K562 (cell line): ENCODE measurements around the gene KRT80. TPM values are rescaled to one million over a fixed set of nuclear protein-coding genes. Genes with fewer than 3 reads are reported as not detected.

Experiments used
- ATAC-seq: fragments of 200-7000 bp; cut with Tn5 transposase; 3 replicates; pipeline ENCODE4 v1.9.1; 2020; ENCODE audit warnings: moderate library complexity
- BruUV-seq: library from RNA; stranded (reverse); fragments of 400-500 nt; replicated peaks from 2 replicates; lab custom pipeline; 2021; lab: Mats Ljungman, UMichigan
- CTCF ChIA-PET: fragments of 300-600 bp; formaldehyde crosslinking; extraction: SDS; loops from one replicate; lab custom pipeline; 2021; ENCODE audit warnings: low intra/inter-chr PET ratio; lab: Yijun Ruan, JAX
- POLR2A ChIA-PET: fragments of 300-600, 350-650 bp; sonication (Branson Sonifier 250); formaldehyde crosslinking; extraction: SDS; loops from one replicate; lab custom pipeline; 2021; ENCODE audit warnings: antibody characterized with exemption, inconsistent platforms; lab: Yijun Ruan, JAX
- DNase-seq, 4 experiments: peaks; one replicate each; pipeline versions ENCODE4 v3.0.0 to v3.0.0-alpha.2; 2011 to 2018; ENCODE audit warnings: low spot score in 3 of 4, mixed read lengths in 3 of 4; ENCODE audit errors: extremely low read depth in 1 of 4
- FAIRE-seq: peaks from 2 replicates; lab custom pipeline; 2011; peaks lifted over from hg19 to GRCh38; lab: Jason Lieb, UNC
- H2AFZ ChIP-seq: 2 replicates; pipeline ENCODE4 v1.6.0; 2011; ENCODE audit warnings: low read depth, low read length, control low read depth, inconsistent platforms
- H3K27ac ChIP-seq: fragments of 200-600 bp; 3 replicates; pipeline ENCODE4 v1.8.0; 2011; ENCODE audit warnings: low read depth, mild to moderate bottlenecking, control low read depth, inconsistent platforms, low read length, moderate library complexity, mixed read lengths; ENCODE audit errors: extremely low read depth
- H3K27me3 ChIP-seq, 2 experiments: fragments of 300-600 bp in 1 of 2; 2 replicates in 1 of 2; 3 replicates in 1 of 2; pipeline versions ENCODE4 v1.6.0 to v1.8.0; 2011; ENCODE audit warnings: inconsistent platforms in 2 of 2, low read length in 2 of 2, mild to moderate bottlenecking in 1 of 2, mixed read lengths in 1 of 2, moderate library complexity in 1 of 2; ENCODE audit not compliant: control insufficient read depth in 2 of 2, insufficient read depth in 2 of 2
- H3K36me3 ChIP-seq: fragments of 300-600 bp; 3 replicates; pipeline ENCODE4 v1.8.0; 2011; ENCODE audit warnings: mild to moderate bottlenecking, low read length, inconsistent platforms; ENCODE audit not compliant: control insufficient read depth, insufficient read depth
- H3K4me1 ChIP-seq, 2 experiments: fragments of 200-600 bp in 1 of 2; replicated peaks in 1 of 2; 2 replicates in 1 of 2; 3 replicates in 1 of 2; pipeline versions ENCODE4 v1.5.1 to v1.8.0; 2011; ENCODE audit warnings: inconsistent platforms in 2 of 2, low read length in 2 of 2, mild to moderate bottlenecking in 1 of 2, mixed read lengths in 1 of 2, moderate library complexity in 1 of 2; ENCODE audit not compliant: control insufficient read depth in 2 of 2, insufficient read depth in 2 of 2
- H3K4me2 ChIP-seq: 2 replicates; pipeline ENCODE4 v1.6.1; 2011; ENCODE audit warnings: low read length, control low read depth, inconsistent platforms, mixed read lengths; ENCODE audit not compliant: insufficient read depth
- H3K4me3 ChIP-seq: fragments of 200-600 bp; sonication (generic), shearing (Covaris generic); 2 replicates; pipeline ENCODE4 v1.5.1; 2016; ENCODE audit warnings: control low read depth, inconsistent platforms
- H3K79me2 ChIP-seq: fragments of 200-600 bp; 3 replicates; pipeline ENCODE4 v1.8.0; 2011; ENCODE audit warnings: low read length, inconsistent platforms; ENCODE audit not compliant: control insufficient read depth, insufficient read depth
- H3K9ac ChIP-seq, 2 experiments: 2 replicates each; pipeline versions ENCODE4 v1.6.0 to v1.6.1; 2011; ENCODE audit warnings: low read depth in 2 of 2, low read length in 2 of 2, control low read depth in 1 of 2, inconsistent platforms in 1 of 2, mild to moderate bottlenecking in 1 of 2, mixed read lengths in 1 of 2; ENCODE audit not compliant: insufficient read depth in 1 of 2
- H3K9me1 ChIP-seq: one replicate; pipeline ENCODE4 v1.6.0; 2011; ENCODE audit warnings: inconsistent platforms, mild to moderate bottlenecking, low read length, moderate library complexity; ENCODE audit not compliant: control insufficient read depth, insufficient read depth
- H3K9me3 ChIP-seq: replicated peaks from 2 replicates; pipeline ENCODE4 v1.5.1; 2011; ENCODE audit warnings: low read depth, low read length, inconsistent platforms; ENCODE audit not compliant: control insufficient read depth, insufficient read depth
- H4K20me1 ChIP-seq: replicated peaks from 2 replicates; pipeline ENCODE4 v1.6.1; 2011; ENCODE audit warnings: low read length, inconsistent platforms, mixed read lengths; ENCODE audit not compliant: control insufficient read depth, insufficient read depth
- TEAD4 ChIP-seq, 2 experiments: sonication (generic) in 1 of 2; formaldehyde crosslinking in 1 of 2; IDR thresholded peaks; 2 replicates each; pipeline versions ENCODE4 v1.6.1 to v1.8.0; 2012 to 2022; ENCODE audit warnings: borderline replicate concordance in 1 of 2, inconsistent platforms in 1 of 2, low read length in 1 of 2, mild to moderate bottlenecking in 1 of 2, missing genetic modification reagents in 1 of 2
- ZFX ChIP-seq: sonication (generic); formaldehyde crosslinking; IDR thresholded peaks from 2 replicates; pipeline ENCODE4 v1.8.0; 2022; ENCODE audit warnings: mild to moderate bottlenecking, missing genetic modification reagents, moderate library complexity
- WGBS: fragments of 100-300 bp; shearing (Covaris generic); methylation state at CpG from one replicate; pipeline ENCODE4 v1.1.6; 2016; ENCODE audit warnings: low coverage, mixed read lengths; ENCODE audit not compliant: insufficient coverage; ENCODE audit errors: missing lambda C conversion rate; 5-methylcytosine and 5-hydroxymethylcytosine counted together
- in situ Hi-C: fragments of 300-500 bp; cut with MboI; formaldehyde crosslinking; loops from 4 replicates; pipeline ENCODE4 v1.15.0; 2018; ENCODE audit warnings: inconsistent platforms, mixed read lengths
- intact Hi-C: fragments of 100-400 bp; cut with micrococcal nuclease; formaldehyde crosslinking; loops from 2 replicates; pipeline ENCODE4 v1.14.2; 2022
- polyA plus RNA-seq, 8 experiments: library from polyadenylated mRNA; depleted of rRNA in 4 of 8; stranded (reverse) in 5 of 8; unstranded in 3 of 8; fragments of >200 nt; fragmentation: Nextera tagmentation in 2 of 8; fragmentation: Illumina TruSeq in 1 of 8; extraction: Ambion mirVana in 2 of 8; extraction: Trizol in 1 of 8; gene quantifications; 2 replicates each; pipeline versions ENCODE4 v1.2.1 to v1.2.3, GENCODE V29; 2011 to 2014; ENCODE audit warnings: inconsistent platforms in 1 of 8, missing spikeins in 1 of 8
- total RNA-seq, 7 experiments: library from RNA; depleted of rRNA in 6 of 7; stranded (reverse); fragments of >200 nt in 6 of 7; fragmentation: Illumina TruSeq in 2 of 7; extraction: Trizol in 2 of 7; gene quantifications; 2 replicates each; pipeline versions ENCODE4 v1.2.1 to v1.2.3, GENCODE V29; 2011 to 2021; ENCODE audit warnings: low replicate concordance in 1 of 7
- TF ChIP-seq, protein P1 (sequence below), 3 experiments: fragments of 200-800 bp in 1 of 3; fragments of 250-450 bp in 1 of 3; fragments of 450-650 bp in 1 of 3; sonication (Bioruptor Pico) in 1 of 3; sonication (Bioruptor generic) in 1 of 3; formaldehyde crosslinking in 1 of 3; IDR thresholded peaks; 2 replicates each; pipeline versions ENCODE4 v1.6.1 to v1.8.0; 2016 to 2022; ENCODE audit warnings: mild to moderate bottlenecking in 2 of 3, missing genetic modification characterization in 2 of 3, missing compliant biosample characterization in 1 of 3, moderate library complexity in 1 of 3

Gene KRT80
- total and polyA plus RNA-seq, 9 of the 15 experiments (the other 6 are each of a cell fraction or from before 2014, with no cell fraction given): not detected

- TF ChIP-seq, protein P1, sequence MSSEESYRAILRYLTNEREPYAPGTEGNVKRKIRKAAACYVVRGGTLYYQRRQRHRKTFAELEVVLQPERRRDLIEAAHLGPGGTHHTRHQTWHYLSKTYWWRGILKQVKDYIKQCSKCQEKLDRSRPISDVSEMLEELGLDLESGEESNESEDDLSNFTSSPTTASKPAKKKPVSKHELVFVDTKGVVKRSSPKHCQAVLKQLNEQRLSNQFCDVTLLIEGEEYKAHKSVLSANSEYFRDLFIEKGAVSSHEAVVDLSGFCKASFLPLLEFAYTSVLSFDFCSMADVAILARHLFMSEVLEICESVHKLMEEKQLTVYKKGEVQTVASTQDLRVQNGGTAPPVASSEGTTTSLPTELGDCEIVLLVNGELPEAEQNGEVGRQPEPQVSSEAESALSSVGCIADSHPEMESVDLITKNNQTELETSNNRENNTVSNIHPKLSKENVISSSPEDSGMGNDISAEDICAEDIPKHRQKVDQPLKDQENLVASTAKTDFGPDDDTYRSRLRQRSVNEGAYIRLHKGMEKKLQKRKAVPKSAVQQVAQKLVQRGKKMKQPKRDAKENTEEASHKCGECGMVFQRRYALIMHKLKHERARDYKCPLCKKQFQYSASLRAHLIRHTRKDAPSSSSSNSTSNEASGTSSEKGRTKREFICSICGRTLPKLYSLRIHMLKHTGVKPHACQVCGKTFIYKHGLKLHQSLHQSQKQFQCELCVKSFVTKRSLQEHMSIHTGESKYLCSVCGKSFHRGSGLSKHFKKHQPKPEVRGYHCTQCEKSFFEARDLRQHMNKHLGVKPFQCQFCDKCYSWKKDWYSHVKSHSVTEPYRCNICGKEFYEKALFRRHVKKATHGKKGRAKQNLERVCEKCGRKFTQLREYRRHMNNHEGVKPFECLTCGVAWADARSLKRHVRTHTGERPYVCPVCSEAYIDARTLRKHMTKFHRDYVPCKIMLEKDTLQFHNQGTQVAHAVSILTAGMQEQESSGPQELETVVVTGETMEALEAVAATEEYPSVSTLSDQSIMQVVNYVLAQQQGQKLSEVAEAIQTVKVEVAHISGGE (CRISPR knock-in tag; IDR thresholded peaks at IDR 0.05): no peak; a peak in 1 of 6 replicates
Observed at GRCh38 chr12:52147367-52147963, 44.3 kb downstream of the KRT80 start (continued).

GRCh38 chr12:52146822-52147366, 44.9 kb downstream of the KRT80 start:
- no peaks in the 10 kb centered on the region for H3K36me3 ChIP-seq
- no peaks in the 10 kb centered on the region for H3K9me3 ChIP-seq
- ChIA-PET POLR2A (interaction anchor here (0.8 to 1.3 kb wide), 3 partner anchors 13 to 73 kb away, joined by 3 to 5 read pairs (median 4); no protein-coding TSS in a partner anchor), CTCF (no interaction called here)
- 57% methylated on average over 10 of the region's 11 CpGs for WGBS
- H3K4me1 ChIP-seq: peaks cover 8 to 39% of the 10 kb centered on the region in 2 experiments; a peak in 4 of 5 replicates
- no peaks in the 10 kb centered on the region for H4K20me1 ChIP-seq
- ATAC-seq (no peak), FAIRE-seq (no peak), DNase-seq (no peak)
- BruUV-seq: no TSS peak
- H3K9me1 ChIP-seq: no peaks in the 10 kb centered on the region
- peak overlapping the region in 1 of 2 experiments; percentile 60; a peak in 1 of 4 replicates for H3K9ac ChIP-seq
- in situ Hi-C loops: no loop called here
- no peak overlapping the region for H3K4me2 ChIP-seq
- TF ChIP-seq TEAD4 (IDR thresholded peaks at IDR 0.05; ENCODE audit: low read length) (no peak), TEAD4 (CRISPR knock-in tag; IDR thresholded peaks at IDR 0.05; ENCODE audit: borderline replicate concordance) (no peak), ZFX (CRISPR knock-in tag) (peak; percentile 3; the same call in 1 of the 2 replicates)
- H3K4me3 ChIP-seq: no peak overlapping the region
- H3K27me3 ChIP-seq: no peaks in the 10 kb centered on the region
- intact Hi-C loops: no loop called here
- no peaks in the 10 kb centered on the region for H3K79me2 ChIP-seq
- H2AFZ ChIP-seq: no peak overlapping the region; the same call in 1 of the 2 replicates
- no peak overlapping the region for H3K27ac ChIP-seq
